ENCODE measurements around the gene ELAVL1.

DNA sequence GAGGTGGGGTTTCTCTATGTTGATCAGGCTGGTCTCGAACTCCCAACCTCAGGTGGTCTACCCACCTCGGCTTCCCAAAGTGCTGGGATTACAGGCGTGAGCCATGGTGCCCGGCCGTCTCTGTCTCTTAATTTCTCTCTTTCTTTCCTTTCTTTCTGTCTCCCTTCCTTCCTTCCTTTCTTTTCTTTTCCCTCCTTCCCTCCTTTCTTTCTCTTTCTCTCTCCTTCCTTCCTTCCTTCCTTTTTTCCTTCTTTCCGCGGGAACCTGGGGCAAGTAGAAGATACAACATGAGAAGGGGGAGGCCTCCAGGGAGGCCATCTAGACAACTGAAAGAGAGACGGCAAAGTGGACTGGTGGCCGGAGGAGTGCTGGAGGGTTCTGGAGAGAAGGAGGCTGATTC lies 15.2 kb upstream of the ELAVL1 start:
- TF ChIP-seq, protein P1, sequence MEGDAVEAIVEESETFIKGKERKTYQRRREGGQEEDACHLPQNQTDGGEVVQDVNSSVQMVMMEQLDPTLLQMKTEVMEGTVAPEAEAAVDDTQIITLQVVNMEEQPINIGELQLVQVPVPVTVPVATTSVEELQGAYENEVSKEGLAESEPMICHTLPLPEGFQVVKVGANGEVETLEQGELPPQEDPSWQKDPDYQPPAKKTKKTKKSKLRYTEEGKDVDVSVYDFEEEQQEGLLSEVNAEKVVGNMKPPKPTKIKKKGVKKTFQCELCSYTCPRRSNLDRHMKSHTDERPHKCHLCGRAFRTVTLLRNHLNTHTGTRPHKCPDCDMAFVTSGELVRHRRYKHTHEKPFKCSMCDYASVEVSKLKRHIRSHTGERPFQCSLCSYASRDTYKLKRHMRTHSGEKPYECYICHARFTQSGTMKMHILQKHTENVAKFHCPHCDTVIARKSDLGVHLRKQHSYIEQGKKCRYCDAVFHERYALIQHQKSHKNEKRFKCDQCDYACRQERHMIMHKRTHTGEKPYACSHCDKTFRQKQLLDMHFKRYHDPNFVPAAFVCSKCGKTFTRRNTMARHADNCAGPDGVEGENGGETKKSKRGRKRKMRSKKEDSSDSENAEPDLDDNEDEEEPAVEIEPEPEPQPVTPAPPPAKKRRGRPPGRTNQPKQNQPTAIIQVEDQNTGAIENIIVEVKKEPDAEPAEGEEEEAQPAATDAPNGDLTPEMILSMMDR (IDR thresholded peaks at IDR 0.05 in 8 of 11, conservative IDR thresholded peaks at IDR 0.05 in 3 of 11), result no peak
- no peak for TF ChIP-seq POLR2AphosphoS5 (IDR thresholded peaks at IDR 0.05)
